ENCODE results near the gene ZNF385A.
A peak's percentile ranks its signal among the peaks of the same experiment; 100 is the strongest.

Gene ZNF385A

DNA sequence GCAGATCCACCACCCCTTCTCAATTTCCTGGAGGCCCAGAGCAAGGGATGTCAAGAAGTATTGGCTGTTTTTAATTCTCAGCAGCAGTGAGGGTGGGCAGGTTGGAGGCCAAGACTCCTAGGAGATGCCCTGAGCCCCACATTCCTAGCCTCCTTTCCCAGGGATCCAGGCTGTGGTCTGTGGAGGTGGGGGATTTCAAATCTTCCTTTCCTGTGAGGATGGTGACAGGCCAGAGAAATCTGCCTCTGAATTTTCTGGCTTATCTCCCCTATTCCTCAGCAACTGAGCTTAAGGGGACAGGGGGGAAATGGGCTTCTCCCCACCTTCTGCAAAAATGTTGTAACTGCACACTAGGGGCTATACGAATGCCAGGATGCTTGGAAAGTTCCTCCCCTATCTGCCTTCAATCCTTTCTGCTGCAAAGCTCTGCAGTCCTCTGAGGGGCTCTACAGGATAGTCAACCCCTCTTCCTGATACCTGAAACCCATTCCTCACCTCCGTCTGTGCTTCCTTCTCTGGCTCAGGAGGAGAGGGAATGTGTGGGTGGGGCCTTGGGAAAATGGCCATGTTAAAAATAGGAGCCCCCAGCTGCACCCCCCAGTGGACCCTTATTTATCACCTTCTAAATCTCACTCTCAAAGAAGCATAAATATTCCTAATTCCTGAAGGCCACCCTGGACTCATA is 26.9 kb downstream of the ZNF385A start:
- POLR2A ChIA-PET: interaction anchor here (0.6 to 2.0 kb wide), 4 partner anchors 13 to 78 kb away, joined by 3 to 13 read pairs (median 4); partner anchors contain the start of genes CBX5, COPZ1 and HNRNPA1
- Histone ChIP-seq H3K9me3 (ENCODE audit: control insufficient read depth, insufficient read depth, low read depth, low read length) (no peaks in the 10 kb centered on the region), H3K4me1 (ENCODE audit: control insufficient read depth, insufficient read depth, low read length) (peaks cover 22% of the 10 kb centered on the region), H3K27ac (ENCODE audit: extremely low read depth, low read depth, low read length) (no peak overlapping the region), H3K36me3 (ENCODE audit: control insufficient read depth in 2 of 2, insufficient read depth in 1 of 2, low read length in 2 of 2) (no peaks in the 10 kb centered on the region), H3K4me3 (ENCODE audit: low read depth, low read length) (no peak overlapping the region)
- TF ChIP-seq, protein P1, sequence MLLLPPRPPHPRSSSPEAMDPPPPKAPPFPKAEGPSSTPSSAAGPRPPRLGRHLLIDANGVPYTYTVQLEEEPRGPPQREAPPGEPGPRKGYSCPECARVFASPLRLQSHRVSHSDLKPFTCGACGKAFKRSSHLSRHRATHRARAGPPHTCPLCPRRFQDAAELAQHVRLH (tag by site-specific recombination; IDR thresholded peaks at IDR 0.05): no peak
- TF ChIP-seq ZFHX2 (tag by site-specific recombination; conservative IDR thresholded peaks at IDR 0.05): 0 out of 2 replicates have a peak, but pooled peaks have one; percentile 8
- CTCF ChIA-PET: interaction anchor here (0.7 to 8.8 kb wide), 10 partner anchors 11 to 136 kb away, joined by 4 to 137 read pairs (median 13); partner anchors contain the start of genes COPZ1 and NFE2

DNA sequence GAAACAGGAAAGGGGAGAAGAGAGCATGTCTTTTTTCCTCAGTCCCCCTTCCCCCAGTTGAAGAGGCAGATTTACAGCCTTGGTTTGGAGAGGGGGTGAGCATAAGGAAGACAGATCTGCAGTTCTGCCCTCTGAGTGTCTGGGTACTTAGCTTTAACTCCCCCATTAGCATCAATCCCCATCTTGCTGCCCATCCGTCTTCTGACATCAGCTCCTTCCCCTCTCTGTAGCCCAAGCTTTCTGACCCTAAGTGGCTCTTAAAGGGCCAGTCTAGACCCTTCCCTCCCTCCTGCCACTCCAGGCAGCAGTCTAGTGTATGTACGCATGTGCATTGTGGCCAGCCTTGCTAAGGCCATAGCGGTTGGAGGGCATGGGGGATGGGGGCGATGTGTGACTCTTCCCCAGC is 27.6 kb downstream of the ZNF385A start:
- CTCF ChIA-PET: interaction anchor here (1.2 to 8.8 kb wide), 9 partner anchors 10 to 136 kb away, joined by 3 to 137 read pairs (median 12); partner anchors contain the start of gene COPZ1
- peaks cover 27% of the 10 kb centered on the region for H3K4me1 ChIP-seq (ENCODE audit: control insufficient read depth, insufficient read depth, low read length)
- no peak overlapping the region for H3K4me3 ChIP-seq (ENCODE audit: low read depth, low read length)
- no peak overlapping the region for H3K27ac ChIP-seq (ENCODE audit: extremely low read depth, low read depth, low read length)
- no peaks in the 10 kb centered on the region for H3K36me3 ChIP-seq (ENCODE audit: control insufficient read depth in 2 of 2, insufficient read depth in 1 of 2, low read length in 2 of 2)
- POLR2A ChIA-PET: interaction anchor here (0.6 to 1.5 kb wide), 5 partner anchors 12 to 77 kb away, joined by 3 to 5 read pairs (median 4); partner anchors contain the start of genes CBX5, COPZ1 and HNRNPA1
- H3K9me3 ChIP-seq (ENCODE audit: control insufficient read depth, insufficient read depth, low read depth, low read length): no peaks in the 10 kb centered on the region
- TF ChIP-seq, protein P2, sequence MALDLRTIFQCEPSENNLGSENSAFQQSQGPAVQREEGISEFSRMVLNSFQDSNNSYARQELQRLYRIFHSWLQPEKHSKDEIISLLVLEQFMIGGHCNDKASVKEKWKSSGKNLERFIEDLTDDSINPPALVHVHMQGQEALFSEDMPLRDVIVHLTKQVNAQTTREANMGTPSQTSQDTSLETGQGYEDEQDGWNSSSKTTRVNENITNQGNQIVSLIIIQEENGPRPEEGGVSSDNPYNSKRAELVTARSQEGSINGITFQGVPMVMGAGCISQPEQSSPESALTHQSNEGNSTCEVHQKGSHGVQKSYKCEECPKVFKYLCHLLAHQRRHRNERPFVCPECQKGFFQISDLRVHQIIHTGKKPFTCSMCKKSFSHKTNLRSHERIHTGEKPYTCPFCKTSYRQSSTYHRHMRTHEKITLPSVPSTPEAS (tag by site-specific recombination; IDR thresholded peaks at IDR 0.05): no peak
- TF ChIP-seq, protein P3, sequence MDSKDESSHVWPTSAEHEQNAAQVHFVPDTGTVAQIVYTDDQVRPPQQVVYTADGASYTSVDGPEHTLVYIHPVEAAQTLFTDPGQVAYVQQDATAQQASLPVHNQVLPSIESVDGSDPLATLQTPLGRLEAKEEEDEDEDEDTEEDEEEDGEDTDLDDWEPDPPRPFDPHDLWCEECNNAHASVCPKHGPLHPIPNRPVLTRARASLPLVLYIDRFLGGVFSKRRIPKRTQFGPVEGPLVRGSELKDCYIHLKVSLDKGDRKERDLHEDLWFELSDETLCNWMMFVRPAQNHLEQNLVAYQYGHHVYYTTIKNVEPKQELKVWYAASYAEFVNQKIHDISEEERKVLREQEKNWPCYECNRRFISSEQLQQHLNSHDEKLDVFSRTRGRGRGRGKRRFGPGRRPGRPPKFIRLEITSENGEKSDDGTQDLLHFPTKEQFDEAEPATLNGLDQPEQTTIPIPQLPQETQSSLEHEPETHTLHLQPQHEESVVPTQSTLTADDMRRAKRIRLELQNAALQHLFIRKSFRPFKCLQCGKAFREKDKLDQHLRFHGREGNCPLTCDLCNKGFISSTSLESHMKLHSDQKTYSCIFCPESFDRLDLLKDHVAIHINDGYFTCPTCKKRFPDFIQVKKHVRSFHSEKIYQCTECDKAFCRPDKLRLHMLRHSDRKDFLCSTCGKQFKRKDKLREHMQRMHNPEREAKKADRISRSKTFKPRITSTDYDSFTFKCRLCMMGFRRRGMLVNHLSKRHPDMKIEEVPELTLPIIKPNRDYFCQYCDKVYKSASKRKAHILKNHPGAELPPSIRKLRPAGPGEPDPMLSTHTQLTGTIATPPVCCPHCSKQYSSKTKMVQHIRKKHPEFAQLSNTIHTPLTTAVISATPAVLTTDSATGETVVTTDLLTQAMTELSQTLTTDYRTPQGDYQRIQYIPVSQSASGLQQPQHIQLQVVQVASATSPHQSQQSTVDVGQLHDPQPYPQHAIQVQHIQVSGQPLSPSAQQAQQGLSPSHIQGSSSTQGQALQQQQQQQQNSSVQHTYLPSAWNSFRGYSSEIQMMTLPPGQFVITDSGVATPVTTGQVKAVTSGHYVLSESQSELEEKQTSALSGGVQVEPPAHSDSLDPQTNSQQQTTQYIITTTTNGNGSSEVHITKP (tag by site-specific recombination; IDR thresholded peaks at IDR 0.05): peak; percentile 99
- TF ChIP-seq ZNF341 (tag by site-specific recombination; IDR thresholded peaks at IDR 0.05; ENCODE audit: low read depth) (peak; percentile 65), ZNF202 (tag by site-specific recombination; IDR thresholded peaks at IDR 0.05; ENCODE audit: borderline replicate concordance) (no peak), ZNF76 (tag by site-specific recombination; IDR thresholded peaks at IDR 0.05; ENCODE audit: borderline replicate concordance, low read depth) (no peak), MZF1 (tag by site-specific recombination; IDR thresholded peaks at IDR 0.05; ENCODE audit: borderline replicate concordance) (0 out of 2 replicates have a peak, but pooled peaks have one; percentile 43)
- TF ChIP-seq, protein P4, sequence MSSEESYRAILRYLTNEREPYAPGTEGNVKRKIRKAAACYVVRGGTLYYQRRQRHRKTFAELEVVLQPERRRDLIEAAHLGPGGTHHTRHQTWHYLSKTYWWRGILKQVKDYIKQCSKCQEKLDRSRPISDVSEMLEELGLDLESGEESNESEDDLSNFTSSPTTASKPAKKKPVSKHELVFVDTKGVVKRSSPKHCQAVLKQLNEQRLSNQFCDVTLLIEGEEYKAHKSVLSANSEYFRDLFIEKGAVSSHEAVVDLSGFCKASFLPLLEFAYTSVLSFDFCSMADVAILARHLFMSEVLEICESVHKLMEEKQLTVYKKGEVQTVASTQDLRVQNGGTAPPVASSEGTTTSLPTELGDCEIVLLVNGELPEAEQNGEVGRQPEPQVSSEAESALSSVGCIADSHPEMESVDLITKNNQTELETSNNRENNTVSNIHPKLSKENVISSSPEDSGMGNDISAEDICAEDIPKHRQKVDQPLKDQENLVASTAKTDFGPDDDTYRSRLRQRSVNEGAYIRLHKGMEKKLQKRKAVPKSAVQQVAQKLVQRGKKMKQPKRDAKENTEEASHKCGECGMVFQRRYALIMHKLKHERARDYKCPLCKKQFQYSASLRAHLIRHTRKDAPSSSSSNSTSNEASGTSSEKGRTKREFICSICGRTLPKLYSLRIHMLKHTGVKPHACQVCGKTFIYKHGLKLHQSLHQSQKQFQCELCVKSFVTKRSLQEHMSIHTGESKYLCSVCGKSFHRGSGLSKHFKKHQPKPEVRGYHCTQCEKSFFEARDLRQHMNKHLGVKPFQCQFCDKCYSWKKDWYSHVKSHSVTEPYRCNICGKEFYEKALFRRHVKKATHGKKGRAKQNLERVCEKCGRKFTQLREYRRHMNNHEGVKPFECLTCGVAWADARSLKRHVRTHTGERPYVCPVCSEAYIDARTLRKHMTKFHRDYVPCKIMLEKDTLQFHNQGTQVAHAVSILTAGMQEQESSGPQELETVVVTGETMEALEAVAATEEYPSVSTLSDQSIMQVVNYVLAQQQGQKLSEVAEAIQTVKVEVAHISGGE (tag by site-specific recombination; conservative IDR thresholded peaks at IDR 0.05; ENCODE audit: low read depth): no peak
- TF ChIP-seq, protein P5, sequence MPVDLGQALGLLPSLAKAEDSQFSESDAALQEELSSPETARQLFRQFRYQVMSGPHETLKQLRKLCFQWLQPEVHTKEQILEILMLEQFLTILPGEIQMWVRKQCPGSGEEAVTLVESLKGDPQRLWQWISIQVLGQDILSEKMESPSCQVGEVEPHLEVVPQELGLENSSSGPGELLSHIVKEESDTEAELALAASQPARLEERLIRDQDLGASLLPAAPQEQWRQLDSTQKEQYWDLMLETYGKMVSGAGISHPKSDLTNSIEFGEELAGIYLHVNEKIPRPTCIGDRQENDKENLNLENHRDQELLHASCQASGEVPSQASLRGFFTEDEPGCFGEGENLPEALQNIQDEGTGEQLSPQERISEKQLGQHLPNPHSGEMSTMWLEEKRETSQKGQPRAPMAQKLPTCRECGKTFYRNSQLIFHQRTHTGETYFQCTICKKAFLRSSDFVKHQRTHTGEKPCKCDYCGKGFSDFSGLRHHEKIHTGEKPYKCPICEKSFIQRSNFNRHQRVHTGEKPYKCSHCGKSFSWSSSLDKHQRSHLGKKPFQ (tag by site-specific recombination; IDR thresholded peaks at IDR 0.05): no peak
